ENCODE data around the gene RHOB. TPM values are rescaled to one million over a fixed set of nuclear protein-coding genes. Genes with fewer than 3 reads are reported as not detected.
"Not testable (repeated sequence)": the region's sequence is repeated elsewhere in the genome, so short reads cannot be mapped to it uniquely, and the experiment has no call there.

RHOB gene
- total RNA-seq = 2.8 and 2.9 TPM in 2 replicates

DNA sequence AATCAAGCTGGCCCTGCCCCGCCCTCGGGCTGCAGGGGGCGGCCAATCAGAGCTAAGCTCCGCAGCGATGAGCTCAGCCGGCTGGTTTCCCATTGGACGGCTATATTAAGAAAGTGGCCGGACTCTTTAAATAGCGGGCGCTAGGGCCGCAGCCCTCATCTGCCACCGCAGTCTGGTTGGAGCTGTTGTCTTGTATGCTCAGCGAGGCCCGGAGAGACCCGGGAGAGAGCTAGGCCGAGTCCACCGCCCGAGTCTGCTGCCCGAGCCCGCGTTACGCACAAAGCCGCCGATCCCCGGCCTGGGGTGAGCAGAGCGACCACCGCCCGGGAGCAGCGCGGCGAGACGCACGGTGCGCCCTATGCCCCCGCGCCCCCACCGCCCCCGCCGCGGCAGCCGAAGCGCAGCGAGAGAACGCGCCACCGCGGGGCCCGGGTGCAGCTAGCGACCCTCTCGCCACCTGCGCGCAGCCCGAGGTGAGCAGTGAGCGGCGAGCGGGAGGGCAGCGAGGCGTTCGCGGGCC is at the start of gene RHOB:
Gene RHOB (plus strand): TSS at position 158 of the 520 bp plus-strand sequence. CDS start 392 bp downstream, outside the sequence.
- intact Hi-C loops (cut with micrococcal nuclease) = loop anchor here (1.0 to 10.0 kb wide), 8 partner anchors 16 to 1882 kb away; partner anchors contain the start of genes HS1BP3, PUM2 and RDH14

DNA sequence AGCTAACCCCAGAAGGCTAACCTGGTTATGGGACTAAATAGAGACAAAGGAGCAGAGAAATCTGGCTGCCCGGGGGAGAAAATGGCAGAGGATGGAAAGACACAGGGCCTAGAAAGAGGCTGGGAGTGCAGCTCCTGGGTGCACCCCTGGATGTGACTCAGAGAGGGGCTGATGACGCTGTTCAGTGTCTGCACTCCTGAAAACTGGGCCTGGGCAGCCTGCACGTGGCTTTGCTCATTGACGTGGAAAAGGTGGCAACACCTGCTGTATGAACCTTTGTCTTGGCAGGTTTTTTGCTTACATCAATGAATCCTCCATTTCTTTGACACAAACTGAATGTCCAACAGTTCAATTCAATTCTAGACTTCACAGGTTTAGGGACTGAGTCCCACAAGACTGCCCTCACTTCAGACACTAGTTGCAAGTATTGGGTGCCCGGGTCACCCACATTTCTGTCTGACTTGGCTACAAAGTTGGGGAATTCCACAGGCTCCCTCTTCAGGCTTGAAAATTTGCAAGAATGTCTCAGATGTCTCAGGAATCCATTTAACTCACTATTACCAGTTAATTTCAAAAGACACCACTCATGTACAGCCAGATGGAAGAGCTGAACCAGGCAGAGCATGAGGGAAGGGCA is 48.9 kb upstream of the RHOB start:
- intact Hi-C loops (cut with micrococcal nuclease) = no loop called here

DNA sequence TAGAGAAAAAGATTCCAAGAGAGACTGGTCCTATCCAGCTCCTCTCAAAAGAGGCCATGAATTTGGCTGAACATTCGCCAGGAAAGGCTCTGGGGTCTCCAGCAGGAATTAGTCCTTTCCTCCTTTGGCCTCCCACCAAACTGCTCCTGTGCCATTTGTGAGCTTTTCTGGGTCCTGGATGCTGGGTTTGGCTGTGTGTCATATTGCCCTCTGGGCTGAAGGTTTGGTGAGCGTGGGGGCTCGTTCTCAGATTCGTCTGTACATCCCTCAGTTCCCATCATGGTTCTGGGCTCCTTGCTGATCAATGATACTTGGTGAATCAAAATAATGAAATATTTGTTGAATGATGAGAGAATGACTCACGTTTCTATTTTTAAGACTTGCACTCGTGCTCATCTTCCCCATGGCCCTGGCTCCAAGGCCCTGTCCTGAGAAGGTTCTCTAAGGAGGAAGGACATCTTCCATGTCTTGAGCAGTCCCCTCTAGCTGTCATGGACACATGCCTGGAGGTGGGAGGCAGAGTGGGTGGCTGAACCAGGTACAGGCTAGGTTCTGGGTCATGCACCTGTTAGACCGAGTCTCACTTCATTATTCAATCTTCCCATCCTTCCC is 47.8 kb upstream of the RHOB start:
- intact Hi-C loops (cut with micrococcal nuclease) = no loop called here

DNA sequence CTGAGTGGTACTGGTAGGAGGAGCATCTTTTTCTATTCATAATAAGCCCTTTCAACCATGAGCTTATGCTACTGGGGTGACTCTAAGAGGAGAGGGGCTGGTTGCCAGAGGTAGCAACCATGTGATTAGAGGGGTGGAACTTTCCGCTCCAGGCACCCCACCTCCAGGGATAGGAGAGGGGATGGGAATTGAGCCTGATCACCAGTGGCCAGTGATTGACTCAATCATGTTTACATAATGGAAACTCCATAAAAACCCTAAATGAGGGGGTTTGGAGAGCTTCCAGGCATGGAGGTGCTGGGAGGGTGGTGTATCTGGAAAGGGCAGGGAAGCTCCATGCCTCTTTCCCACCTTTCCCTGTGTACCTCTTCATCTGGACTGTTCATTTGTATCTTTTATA is 46.6 kb upstream of the RHOB start:
- intact Hi-C loops (cut with micrococcal nuclease) = no loop called here

DNA sequence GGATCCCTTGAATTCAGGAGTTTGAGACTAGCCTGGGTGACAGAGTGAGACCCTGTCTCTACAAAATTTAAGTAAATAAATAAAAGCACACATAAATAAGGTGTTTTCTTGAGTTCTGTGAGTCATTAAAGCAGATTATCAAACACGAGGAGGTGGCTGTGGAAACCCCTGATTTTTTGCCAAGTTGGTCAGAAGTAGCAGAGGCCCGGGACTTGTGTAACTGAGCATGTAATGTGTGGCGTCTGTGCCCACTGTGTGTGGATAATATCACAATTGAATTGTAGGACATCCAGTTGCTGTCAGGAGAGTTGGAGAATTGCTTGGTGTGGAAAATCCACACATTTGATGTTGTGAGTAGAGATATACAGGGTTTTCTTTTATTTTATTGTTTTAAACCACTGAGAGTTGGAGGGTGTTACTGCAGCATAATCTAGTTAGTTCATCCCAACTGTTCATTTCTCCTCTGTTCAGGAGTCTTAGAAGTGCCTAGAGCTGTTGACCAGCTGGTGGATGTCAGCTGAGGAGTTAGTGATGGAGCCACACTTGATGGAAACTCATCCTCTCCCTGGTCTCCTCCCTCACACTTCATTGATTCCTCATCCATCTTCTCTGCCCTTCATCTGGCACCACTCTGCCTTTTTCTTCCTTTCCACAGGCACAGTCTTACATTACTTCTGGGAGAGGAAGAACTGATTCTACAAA is 45.9 kb upstream of the RHOB start:
- intact Hi-C loops (cut with micrococcal nuclease) = no loop called here

DNA sequence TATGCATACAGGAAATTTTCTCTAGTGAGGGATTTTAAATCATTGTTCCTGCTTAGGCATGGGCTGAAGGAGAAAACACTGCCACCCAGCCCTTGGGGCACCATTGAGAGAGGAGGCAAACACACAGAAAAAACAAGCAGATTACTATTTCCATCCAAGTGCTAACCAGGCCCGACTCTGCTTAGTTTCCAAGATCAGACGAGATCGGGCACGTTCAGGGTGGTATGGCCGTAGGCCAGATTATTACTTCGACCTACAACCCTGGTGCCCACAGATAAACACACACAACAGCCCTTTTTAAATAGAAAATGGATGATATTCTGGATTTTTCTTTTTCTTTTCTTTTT is 45.4 kb upstream of the RHOB start:
- intact Hi-C loops (cut with micrococcal nuclease) = no loop called here

DNA sequence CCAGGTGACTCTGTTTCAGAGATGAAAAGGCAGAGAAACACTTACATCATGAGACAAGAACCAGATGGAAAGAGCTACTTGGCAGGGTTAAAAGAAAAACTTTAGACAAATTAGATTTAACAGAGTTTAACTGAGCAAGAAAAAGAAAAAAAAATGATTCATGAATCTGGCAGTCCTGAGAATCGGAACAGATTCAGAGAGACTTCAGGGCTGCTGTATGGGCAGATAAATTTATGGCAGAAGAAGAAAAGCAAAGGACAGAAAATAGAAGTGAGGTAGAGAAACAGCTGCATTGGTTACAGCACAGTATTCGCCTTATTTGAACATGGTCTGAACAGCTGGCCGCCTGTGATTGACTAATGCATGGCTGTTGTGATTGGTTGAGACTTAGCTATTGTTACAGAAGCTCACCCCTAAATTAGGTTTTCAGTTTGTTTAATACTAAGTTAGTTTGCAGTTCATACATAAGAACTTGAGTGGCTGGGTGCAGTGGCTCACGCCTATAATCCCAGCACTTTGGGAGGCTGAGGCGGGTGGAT is 43.0 kb upstream of the RHOB start:
- intact Hi-C loops (cut with micrococcal nuclease) = no loop called here

DNA sequence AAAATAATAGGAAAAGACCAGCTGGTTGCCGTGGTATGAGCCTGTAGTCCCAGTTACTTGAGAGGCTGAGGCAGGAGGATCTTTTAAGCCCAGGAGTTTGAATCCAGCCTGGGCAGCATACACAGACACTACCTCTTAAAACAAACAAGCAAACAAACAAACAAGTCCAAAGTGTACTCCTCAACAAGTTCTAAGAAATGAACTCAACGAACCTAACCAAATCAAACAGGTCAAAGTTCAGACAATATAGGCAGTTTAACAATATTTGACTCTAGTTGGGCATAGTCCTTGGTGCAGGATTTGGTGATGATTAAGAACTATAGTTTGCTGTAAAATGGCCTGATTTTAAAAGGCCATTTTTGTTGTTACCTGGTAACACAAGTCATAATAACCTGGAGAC is 41.9 kb upstream of the RHOB start:
- intact Hi-C loops (cut with micrococcal nuclease) = no loop called here

DNA sequence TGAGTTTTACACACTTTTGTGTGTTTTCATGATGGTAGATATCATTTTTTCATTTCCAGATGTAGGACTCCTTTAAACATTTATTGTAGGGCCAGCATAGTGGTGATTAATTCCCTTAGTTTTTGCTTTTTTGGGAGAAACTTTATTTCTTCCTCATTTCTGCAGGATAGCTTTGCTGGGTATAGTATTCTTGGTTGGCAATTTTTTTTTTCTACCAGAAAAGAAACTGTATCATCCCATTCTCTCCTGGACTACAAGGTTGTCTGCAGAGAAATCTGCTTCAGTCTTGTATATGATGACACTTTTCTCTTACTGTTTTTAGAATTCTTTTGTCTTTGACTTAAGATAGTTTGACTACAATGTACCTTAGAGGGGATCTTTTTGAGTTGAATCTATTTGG is 37.8 kb upstream of the RHOB start:
- intact Hi-C loops (cut with micrococcal nuclease) = no loop called here

DNA sequence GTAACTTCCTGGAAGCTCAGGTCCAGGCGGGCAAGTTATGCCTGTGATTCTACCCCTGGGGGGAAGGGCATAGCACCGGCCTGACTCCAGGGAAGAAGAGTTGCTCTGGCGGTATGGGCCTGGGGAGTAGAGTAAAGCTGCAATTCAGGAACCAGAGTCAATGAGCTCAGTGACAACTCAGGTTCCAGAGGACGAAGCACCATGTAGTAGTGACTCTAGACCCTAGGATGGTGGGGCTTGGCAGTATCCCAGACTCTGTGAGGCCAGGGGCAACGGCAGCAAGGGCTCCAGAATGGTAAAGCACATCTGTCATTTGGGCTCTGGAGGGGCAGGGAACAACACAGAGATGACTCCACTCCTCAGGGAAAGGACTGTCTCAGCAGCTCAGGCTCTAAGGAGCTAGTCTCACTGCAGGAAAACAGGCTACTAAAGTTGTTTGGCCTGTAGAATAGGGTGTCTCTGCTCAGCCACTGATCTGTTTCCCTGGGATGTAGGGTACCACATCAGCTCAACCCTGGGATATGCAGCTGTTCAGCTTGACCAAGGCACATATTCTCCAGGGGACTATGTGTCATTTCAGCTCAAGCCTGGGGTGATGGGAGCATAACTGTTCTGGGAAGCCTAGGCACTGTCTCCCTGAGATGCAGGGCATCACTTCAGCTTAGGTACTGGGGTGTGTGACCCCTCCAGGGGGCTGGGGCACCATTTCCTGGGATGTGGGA is 36.2 kb upstream of the RHOB start:
- intact Hi-C loops (cut with micrococcal nuclease) = loop anchor here (1.0 kb wide), 1 partner anchor 232 kb away; no protein-coding TSS in a partner anchor

DNA sequence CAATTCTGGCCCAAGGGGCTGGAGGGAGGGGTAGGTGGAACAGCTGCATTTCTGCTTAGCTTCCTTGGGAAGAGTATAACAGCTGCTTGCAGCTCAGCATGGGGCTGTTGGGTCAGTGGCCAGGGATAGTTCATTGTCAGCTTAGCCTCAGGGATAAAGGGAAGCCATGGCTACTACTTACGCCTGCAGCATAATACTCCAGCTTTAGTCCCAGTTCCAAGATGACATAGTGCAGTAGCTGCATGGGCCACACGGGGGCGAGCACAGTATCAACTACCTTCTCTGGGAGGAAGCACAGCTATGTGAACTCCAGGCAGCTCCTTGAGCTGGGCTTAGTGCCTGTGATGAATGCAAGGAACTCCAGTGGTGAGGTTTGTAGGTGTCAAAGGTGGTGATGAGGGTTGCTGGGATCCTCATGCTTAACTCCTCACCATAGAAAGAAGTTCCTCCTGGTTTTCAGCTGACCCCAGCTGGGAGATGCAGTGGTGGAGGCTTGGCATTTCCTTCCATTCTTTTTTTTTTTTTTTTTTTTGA is 35.4 kb upstream of the RHOB start:
- intact Hi-C loops (cut with micrococcal nuclease) = loop anchor here (1.0 kb wide), 1 partner anchor 231 kb away; no protein-coding TSS in a partner anchor

DNA sequence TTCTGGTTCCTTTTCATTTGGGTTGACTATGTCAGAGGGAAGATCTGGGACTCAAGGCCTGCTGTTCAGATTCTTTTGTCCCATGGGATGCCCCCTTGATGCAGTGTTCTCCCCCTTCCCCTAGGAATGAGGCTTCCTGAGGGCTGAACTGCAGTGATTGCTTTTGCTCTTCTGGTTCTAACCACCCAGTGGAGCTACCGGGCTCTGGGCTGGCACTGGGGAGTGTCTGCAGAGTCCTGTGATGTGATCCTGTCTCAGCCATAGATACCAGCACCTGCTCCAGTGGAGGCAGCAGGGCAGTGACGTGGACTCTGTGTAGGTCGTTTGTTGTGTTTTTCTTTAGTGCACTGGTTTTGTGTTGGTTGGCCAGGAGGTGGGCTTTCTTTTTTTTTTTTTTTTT is 32.1 kb upstream of the RHOB start:
- intact Hi-C loops (cut with micrococcal nuclease) = no loop called here

DNA sequence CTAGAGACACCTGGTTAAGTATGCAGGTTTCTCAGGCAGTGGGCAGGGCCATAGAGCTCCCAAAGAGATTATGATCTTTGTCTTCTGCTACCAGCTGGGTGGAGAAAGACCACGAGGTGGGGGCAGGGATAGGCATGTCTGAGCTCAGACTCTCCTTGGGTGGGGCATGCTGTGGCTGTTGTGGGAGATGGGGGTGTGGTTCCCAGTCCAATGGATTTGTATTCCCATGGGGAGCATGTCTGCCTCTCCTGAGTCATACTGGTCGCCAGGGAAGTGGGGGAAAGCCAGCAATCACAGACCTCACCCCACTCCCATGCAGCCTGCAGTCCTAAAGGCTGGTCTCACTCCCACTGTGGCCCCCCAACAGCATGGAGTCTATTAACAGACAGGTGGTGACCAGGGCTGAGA is 31.4 kb upstream of the RHOB start:
- intact Hi-C loops (cut with micrococcal nuclease) = no loop called here

DNA sequence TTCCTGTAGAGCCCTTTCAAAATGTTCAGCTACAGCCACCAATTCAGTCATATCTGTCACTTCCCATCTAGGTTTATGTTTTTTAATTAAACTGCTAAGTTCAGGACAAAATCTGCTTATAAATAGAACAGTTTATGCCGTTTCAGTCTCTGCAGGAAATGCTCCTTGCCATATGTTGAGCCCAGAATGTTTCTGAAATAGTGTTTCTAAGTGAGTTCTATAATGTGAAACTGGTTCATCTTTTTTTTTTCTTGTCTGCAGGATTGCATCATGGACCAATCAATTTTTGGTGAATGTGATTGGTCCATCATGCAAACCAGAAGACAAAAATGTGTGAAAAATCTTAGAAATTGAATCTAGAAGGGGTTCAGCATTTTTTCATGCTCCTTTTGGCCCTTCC is 30.2 kb upstream of the RHOB start:
- intact Hi-C loops (cut with micrococcal nuclease) = no loop called here

DNA sequence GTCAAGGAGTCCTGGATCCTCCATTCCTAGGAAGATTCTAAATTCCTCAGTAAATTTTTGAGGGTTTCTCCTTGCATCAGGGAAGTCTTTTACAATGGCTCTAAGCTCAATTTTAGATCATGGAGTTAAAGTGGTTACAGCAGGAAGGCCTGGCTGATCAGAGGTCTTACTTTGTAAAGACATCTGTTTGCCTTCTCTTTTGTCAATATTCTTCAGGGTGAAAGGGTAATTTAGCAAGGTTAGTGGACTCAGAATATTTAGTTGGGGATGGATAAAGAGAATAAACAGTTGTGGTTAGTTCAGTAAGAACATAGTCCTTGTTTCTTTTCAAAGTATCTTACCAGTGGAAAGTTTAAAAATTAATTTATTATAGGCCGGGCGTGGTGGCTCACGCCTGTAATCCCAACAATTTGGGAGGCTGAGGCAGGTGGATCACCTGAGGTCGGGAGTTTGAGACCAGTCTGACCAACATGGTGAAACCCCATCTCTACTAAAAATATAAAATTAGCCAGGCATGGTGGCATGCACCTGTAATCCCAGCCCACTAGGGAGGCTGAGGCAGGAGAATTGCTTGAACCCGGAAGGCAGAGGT is 29.5 kb upstream of the RHOB start:
- intact Hi-C loops (cut with micrococcal nuclease) = not testable (repeated sequence)

DNA sequence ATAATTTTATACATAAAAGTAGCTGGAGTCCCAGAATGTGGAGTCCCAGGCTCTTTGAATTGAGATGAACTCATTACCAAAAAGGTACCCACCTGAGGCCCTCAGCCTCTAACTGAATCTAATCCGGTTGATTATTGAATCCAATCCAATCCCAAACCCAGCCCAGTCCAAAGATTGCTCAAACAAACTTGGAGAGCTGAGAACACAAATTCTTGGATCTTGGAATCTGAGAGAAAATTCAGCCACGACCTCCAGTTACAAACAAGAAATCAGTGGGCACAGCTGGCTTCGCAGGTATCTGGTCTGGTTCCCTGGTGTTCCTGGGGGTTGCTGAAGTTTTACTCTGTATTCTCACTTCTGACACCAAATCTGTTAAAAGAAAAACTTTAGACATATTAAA is 28.4 kb upstream of the RHOB start:
- intact Hi-C loops (cut with micrococcal nuclease) = no loop called here

DNA sequence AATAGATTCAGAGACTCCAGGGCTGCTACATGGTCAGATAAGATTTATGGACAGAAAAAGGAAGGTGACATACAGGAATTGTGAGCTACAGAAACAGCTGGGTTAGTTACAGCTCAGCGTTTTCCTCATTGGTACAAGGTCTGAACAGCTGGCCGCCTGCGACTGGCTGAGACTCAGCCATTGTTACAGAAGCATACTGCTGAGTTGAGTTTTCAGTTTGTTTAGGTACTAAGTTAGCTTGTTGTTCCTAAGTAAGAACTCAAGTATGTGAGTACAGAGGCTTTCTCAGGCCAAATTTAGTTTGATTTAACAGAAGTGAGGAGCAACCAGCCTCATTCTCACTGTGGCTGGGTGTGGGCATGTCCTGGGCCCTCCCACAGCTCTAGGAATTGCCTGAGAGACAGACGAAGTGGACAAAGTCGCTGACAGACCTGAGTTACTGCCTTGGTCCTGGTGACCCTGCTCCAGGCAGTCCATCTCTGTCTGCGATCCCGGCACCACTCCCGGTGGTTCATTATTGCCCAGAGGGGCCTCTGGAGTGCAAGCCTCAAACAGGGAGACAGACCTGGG is 27.8 kb upstream of the RHOB start:
- intact Hi-C loops (cut with micrococcal nuclease) = no loop called here

DNA sequence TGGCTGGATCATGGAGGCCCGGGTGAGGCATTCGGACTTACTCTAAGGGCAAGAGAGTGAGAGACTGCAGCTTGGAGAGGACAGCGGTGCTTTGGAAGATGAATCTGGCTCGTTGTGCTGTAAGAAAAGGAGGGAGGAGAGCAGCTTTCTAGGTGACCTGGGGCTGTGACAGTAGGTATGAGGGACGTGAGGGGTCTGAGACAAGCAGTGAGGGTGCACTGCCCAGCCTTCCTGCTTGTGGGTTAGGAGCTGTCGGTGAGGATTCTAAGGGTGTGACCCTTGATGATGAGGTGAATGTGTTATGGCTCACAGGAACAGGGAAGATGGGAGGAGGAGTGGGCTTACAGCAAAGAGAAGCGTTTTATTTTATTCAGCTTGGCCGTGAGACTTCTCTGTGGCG is 27.1 kb upstream of the RHOB start:
- intact Hi-C loops (cut with micrococcal nuclease) = loop anchor here (10.0 kb wide), 1 partner anchor 175 kb away; no protein-coding TSS in a partner anchor

DNA sequence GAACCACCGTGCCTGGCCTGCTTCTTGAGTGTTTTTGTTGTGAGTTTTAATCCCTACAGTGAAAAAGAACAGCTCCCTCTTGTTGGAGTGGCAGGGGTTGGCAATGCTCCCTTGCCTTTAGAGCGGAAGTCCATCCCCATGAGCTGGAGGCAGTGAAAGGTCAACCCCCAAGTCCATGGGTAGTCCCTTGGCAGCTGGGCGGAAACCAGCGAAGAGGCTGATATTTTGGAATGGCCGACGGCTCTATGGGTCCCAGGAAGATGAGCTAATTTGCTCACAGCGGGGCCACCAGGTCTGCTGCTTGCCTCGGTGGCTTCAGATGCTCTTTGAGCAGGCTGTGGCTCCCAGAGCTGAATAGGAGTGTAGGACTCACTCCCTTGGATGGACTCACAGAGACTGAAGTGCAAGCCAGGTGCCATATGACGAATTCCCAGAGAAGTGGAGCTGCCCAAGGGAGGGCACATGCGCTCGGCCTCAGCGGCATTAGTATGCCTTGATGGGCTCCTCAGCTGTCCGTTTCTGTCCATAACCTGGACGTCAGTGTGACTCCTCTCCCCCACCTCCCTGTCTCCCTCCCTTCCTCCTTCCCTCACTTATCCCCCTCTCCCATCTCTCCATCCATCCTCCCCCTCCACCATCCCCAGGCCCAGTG is 25.4 kb upstream of the RHOB start:
- intact Hi-C loops (cut with micrococcal nuclease) = loop anchor here (10.0 kb wide), 1 partner anchor 177 kb away; no protein-coding TSS in a partner anchor

DNA sequence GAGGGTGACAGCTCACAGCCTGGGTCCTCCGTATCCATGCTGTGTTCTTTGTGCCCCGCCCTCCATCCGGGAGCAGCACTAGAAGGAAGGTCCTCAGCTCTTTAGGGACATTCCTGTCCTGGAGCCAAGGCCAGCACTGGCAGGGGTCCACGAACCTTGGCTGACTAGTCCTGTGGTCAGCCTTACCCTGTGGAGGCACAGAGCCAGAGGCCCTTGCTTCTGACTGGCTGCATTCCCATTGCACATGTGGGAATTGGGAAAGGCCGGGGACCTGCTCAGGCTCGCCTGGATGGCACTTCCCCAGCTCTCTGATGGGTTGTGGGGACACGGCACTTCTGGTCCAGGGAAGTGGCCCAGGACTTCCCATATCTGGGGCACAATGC is 24.9 kb upstream of the RHOB start:
- intact Hi-C loops (cut with micrococcal nuclease) = loop anchor here (10.0 kb wide), 1 partner anchor 177 kb away; no protein-coding TSS in a partner anchor

All from T-helper 2 cell treated with Interferon-gamma antibody and Interleukin-4, amounts not matched to agents 100 ng/mL and 5 ng/mL, for 36 hours (primary cell).